ENCODE results near the gene NEUROG1.

- TF ChIP-seq POLR2A (IDR thresholded peaks at IDR 0.05), result no peak
- TF ChIP-seq CTCF (IDR thresholded peaks at IDR 0.05), result no peak
Observed at GRCh38 chr5:135509995-135510394, 25.8 kb downstream of the NEUROG1 start.
